GM18505 (cell line): ENCODE data around the gene ELAVL3.
"Not testable (repeated sequence)": the region's sequence is repeated elsewhere in the genome, so short reads cannot be mapped to it uniquely, and the experiment has no call there.

Experiments used
- ATAC-seq: cut with Tn5 transposase; IDR thresholded peaks from one replicate; pipeline ENCODE4 v1.9.1; 2021; ENCODE audit not compliant: unreplicated experiment
- POLR2A ChIP-seq: IDR thresholded peaks from 4 replicates; pipeline ENCODE4 v1.6.1; 2011; ENCODE audit warnings: borderline replicate concordance; ENCODE audit not compliant: insufficient read depth, insufficient read length; ENCODE audit errors: extremely low read depth

Gene ELAVL3

DNA sequence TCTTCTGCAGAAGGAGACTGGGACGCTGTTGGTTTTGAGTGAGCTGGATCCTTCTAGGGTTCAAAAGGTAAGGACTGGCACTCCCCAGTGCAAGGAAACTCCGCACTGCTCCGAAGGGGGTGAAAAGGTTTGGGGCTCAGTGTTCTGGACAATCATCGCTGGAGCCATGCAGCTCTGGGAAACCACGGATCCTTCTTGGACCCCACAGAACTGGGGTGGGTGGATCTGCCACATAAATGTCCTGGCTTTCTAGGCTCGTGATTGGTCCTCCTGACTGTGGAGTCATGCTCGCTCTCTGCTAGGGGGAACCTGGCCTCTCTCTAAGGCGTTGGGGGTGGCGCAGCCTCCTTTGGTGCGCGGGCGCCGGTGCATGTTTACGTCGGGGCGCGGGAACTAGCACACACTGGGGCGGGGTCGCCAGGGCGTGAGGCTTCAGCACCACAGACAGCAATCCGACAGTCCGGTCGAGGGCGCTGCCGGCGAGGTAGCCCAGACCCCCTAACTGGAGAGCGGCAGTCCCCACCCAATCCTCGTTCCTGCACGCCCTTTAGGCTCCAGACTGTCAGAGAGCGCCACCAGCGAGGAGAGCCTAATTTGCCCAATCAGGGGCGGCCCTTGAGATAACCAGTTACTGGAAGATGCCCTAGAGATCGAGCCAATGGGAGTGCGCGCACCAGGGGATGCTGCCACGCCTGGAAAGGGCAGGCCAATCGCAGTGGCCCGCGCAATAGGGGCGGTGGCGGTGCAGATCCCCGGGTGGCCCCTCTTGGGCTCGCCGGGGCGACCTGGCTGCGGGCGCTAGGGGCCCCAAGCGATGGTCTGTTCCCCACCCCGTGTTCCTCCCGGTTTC is 913 bp upstream of the ELAVL3 start:
- ATAC-seq: peak; percentile 54
- TF ChIP-seq POLR2A: no peak

DNA sequence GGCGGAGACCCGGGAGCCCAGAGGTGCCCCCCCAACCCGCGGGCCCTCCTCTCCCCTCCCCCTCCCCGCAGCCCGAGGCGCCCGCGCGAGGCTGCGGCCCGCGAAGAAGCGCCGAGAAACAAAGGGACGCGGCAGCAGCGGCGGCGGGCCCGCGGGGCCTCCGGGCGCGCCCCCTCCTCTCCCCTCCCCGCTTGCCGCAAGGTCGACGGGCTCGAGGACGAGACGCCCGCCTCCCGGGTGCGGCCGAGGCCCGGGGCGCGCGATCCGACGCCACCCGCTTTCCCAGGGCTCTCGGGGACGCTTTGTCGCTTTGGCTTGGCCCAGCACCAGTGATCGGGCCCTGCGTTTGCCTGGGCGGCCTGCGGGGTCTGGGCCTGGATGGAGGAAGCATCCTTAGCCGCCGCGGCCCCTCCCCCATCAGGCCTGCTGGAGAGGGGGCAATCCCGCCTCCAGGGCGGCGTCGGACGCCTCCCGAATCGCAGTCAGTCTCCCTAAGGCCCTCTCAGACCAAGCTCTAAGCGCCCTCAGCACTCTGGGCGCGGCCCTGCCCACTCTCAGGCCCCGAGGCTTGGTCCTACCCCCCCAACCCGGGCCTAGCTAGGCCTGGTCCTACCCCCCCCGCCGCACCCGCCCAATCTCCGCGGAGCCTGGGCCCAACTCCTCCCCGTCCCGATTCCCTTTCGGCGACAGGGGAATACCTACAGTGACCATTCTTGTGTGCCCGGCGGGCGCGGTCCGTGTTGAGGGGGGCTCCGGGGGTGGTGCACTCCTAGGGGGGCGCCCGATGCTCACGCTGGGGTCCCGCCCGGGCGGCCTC is 740 bp downstream of the ELAVL3 start:
- no peak for TF ChIP-seq POLR2A
- ATAC-seq: no peak

DNA sequence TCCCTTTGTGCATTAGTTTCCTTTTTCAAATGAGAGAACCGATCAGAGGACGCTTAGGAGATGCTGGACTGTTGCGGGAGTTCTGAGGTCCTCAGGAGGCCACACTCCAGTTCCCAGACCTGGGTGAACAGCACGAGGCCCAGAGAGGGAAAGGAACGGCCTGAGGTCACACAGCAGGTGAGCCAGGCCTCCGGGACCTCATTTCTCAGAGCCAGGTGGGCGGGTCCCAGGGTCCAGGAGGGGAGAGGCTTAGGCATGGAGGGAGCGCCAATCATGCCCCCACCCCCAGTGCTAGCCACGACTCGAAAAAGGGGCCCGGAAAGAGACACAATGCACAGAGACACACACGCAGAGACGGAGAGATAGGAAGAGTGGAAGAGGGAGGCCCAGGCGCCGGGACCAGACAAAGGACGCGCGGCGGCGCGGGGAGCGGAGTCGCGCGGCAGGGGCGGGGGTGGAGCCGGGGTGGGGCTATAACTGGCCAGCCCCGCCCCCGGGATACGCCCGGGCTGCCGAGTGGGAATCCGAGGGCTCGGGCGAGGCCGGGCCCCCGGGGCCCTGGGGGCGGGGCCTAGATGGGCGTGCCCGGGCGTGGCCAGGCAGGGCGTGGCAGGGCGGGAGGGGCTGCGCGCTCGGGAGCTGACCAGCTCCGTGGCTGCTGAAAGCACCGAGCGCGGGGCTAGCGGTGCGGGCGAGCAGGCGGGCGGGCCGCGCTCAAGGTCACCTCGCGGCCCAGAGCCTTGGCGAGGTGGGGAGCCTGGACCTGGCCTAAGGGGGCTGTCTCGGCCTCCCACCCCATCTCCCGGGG is 1.6 kb downstream of the ELAVL3 start:
- ATAC-seq: no peak
- TF ChIP-seq POLR2A: no peak

DNA sequence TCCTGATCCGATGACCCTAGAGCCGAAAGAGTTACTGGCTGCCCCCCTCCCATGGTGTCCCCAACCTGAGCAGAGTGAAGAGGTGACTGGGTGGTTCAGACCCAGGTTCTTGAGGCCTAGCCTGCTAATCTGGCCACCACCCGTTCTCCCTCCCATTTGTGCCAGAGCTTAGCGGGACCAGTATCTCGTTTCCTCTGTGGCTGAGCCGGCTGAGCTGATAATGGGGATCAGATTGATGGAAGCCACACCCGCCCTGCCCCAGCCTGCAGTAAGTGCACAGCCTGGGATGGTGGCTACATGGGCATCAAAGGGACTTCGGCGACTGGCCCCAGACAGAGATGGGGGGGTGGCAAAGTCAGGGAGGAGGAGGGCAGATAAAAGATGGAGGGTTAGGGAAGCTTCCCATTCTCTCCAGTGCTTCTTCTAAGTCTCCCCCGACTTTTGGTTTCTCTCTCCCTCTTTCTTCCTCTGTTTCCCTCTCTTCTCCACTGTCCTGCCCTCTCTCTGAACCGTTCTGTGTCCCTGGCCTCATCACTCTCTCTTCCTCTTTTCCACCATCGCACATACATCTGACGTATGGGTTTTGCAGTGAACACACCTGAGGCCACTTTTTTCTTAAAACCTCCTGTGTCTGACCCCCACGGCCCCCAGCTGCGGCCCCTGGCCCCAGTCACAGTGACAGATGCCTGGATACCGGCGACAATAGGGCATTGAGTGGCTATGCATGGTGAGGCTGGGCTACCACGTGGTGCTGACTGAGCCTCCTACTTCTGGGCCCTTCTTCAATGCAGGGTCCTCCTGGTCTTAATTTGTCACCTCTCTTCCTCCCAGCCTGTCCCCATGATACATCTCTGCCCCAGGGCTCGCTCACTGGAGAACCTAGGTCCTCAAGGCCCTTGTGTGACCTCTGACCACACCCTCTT is 2.4 kb downstream of the ELAVL3 start:
- TF ChIP-seq POLR2A: no peak
- no peak for ATAC-seq

DNA sequence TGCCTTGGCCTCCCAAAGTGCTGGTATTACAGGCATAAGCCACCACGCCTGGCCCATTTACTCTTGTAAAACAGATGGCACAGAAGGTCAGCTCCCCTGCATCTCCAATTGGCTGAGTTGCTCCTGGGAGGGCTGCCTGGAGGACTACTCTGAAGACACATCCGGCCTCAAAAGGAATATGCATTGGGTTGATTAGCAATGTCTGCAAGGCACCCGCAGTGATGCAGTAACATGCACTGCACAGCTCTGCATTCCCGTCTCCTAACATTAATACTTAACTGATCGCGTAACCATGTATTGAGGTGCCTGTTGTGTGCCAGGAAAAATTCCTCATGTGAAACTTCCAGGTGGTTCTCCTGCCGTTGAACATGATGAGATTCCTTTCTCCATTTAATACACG is 5.0 kb downstream of the ELAVL3 start:
- TF ChIP-seq POLR2A: no peak
- ATAC-seq: no peak

DNA sequence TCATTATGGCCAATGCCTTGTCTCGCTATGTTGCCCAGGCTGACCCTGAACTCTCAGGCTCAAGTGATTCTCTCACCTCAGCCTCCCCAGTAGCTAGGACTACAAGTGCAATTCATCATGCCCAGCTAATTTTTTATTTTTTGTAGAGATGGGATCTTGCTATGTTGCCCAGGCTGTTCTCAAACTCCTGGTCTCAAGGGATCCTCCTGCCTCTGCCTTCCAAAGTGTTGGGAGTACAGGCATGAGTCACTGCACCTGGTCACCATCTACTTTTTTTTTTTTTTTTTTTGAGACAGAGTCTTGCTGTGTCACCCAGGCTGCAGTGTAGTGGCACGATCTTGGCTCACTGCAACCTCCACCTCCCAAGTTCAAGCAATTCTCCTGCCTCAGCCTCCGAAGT is 5.5 kb downstream of the ELAVL3 start:
- ATAC-seq: not testable (repeated sequence)

DNA sequence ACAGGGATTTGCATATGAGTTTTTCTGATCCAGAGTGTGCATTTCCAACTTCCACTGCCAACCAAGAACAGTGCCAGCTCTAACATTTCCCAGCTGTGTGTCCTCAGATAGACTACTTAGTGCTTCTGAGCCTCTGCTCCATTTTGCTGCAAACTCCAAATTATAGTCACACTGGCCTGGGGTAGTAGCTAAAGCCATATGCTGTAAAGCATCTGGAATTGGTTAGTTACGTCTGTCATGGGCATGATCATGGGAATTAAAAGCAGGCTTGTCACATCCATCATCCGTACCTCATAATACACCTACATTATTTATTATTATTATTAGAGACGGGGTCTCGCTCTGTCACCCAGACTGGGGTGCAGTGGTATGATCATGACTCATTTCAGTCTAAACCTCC is 7.1 kb downstream of the ELAVL3 start:
- no peak for TF ChIP-seq POLR2A
- ATAC-seq: no peak

DNA sequence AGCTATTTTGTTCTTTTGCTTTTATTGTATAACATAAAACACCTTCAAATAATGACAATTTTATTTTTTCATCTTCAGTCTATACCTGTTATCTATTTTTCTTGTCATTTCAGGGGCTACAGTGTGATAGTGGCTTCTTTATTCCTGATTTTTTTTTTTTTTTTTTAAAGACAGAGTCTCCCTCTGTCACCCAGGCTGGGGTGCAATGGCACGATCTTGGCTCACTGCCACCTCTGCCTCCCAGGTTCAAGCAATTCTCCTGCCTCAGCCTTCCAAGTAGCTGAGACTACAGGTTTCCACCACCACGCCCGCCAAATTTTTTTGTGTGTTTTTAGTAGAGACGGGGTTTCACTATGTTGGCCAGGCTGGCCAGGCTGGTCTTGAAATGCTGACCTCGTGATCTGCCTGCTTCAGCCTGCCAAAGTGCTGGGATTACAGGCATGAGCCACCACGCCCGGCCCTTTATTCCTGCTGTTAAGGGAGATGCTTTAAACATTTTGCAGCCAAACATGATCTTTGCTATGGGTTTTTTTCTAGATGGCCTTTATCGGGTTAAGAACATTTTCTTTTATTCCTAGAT is 12.5 kb downstream of the ELAVL3 start:
- ATAC-seq: not testable (repeated sequence)

DNA sequence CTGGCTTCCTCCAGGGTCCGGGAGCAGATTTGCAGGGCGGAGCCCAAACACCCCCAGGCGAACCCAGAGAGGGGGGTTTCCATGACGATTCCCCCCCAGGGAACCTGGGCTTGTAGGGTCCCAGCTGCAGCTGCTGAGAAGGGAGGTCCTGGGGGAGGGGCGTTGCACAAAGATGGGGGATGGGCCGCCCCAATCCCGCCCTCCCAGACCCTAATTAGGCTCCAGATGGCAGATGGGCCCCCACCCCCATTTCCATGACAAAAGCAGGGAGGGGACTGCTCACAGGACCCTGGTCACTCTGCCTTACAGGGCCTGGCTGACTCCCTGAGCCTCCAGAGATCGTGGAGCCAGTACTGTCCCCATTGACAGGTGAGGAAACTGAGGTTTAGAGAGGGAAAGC is 15.2 kb downstream of the ELAVL3 start:
- TF ChIP-seq POLR2A: no peak
- no peak for ATAC-seq

DNA sequence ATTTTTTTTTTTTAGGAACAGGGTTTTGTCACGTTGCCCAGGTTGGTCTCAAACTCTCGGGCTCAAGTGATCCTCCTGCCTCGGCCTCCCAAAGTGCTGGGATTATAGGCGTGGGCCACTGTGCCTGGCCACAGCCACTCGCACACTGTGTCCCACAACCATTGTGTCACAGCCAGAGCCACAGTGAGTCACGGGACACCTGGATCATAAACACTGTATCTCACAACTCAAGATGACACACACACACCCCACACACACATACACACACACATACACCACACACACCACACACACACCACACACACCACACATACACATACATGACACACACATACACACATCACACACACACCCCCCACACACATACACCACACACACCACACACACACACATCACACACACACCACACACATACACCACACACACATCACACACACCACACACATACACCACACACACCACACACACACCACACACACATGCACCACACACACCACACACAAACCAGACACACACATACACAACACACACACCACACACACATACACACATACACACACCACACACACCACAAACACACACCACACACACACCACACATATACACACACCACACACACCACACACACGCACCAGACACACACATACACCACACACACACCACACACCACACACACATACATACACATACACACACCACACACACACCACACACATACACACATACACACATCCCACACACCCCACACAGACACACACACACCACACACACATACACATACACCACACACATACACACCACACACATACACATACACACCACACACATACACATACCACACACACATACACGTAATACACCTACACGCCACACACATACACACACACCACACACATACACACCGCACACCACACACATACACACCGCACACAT is 16.2 kb downstream of the ELAVL3 start:
- no peak for TF ChIP-seq POLR2A
- no peak for ATAC-seq

DNA sequence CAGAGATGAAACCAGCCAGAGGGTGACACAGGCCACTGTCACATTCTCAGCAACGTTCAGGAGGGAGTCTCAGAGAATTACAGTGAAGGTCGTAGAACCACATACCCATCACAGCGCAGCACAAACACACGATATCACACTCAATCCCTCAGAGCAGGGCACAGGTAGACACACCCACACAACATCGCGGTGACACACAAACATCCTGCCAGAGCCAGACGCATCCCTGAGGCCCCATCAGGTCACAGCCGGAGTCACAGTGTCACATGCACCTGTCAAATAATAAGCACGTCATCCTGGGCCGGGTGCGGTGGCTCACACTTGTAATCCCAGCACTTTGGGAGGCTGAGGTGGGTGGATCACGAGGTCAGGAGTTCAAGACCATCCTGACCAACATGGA is 17.5 kb downstream of the ELAVL3 start:
- no peak for ATAC-seq
- no peak for TF ChIP-seq POLR2A

DNA sequence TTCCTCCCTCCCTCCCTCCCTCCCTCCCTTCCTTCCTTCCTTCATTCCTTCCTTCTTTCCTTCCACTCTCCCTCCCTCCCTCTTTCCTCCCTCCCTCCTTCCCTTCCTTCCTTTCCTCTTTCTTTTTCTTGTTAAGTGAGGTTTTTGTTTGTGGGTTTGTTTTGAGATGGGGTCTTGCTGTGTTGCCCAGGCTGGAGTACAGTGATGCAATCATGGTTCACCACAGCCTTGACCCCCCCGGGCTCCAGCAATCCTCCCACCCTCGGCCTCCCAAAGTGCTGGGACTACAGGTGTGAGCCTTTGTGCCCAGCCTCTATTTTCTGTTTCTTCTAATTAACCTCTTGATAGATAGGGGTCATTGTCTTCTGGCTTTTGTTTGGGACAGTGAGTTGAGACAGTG is 19.4 kb downstream of the ELAVL3 start:
- no peak for ATAC-seq
- no peak for TF ChIP-seq POLR2A

DNA sequence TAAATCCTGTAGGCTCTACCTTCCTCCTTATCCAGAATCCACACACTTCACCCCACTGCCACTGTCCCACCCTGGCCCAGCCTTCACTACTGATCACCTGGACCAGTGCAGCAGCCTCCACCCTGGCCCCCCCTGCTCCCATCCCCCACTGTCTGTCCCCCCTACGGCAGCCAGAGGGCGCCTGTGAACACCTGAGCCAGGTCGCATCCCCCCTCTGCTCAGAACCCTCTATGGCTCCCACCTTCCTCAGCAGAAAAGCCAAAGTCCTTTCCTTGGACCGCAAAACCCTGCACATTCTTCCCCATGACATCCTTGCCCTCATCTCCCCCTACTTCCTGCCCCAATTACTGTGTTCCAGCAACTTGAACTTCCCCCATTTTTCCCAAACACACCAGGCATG is 20.6 kb downstream of the ELAVL3 start:
- TF ChIP-seq POLR2A: no peak
- no peak for ATAC-seq

DNA sequence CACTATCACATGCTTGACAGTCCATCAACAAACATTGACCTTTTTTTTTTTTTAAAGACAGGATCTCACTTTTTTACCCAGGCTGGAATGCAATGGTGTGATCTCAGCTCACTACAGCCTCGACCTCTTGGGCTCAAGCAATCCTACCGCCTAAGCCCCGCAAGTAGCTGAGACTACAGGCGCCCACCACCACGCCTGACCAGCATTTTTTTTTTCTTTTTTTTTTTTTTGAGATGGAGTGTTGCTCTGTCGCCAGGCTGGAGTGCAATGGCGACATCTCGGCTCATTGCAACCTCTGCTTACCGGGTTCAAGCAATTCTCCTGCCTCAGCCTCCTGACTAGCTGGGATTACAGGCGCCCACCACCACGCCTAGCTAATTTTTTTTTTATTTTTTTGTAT is 21.9 kb downstream of the ELAVL3 start:
- ATAC-seq: not testable (repeated sequence)
